ENCODE data around the gene CXorf66.

GRCh38 chrX:139933904-139934303 is 31.4 kb downstream of the CXorf66 start:
- TF ChIP-seq CTCF (IDR thresholded peaks at IDR 0.05) (no peak), POLR2A (IDR thresholded peaks at IDR 0.05) (no peak)

Data from heart left ventricle (tissue), 13 donors.